NCI-H2107 treated with DMSO at 0.1 percent for 48 hours (cell line): ENCODE results near the gene BRCC3.

Experiments used
- DNase-seq: peaks from one replicate; lab custom pipeline; 2025; ENCODE audit not compliant: unreplicated experiment; lab: John Stamatoyannopoulos, UW

The BRCC3 gene

GRCh38 chrX:155070975-155071693 lies at the start of gene BRCC3, which contains the start of the genes CMC4 and MTCP1:
BRCC3 (plus strand) TSS chrX:155071508; CDS start chrX:155071528, 20 bp downstream.
CMC4 (minus strand) TSS chrX:155071136; CDS start chrX:155064023, 7,113 bp downstream.
MTCP1 (minus strand) TSS chrX:155071136; CDS start chrX:155066010, 5,126 bp downstream.
- DNase-seq = peak; percentile 70

GRCh38 chrX:155022585-155022984 lies 48.7 kb upstream of the BRCC3 start, which contains the start of gene F8:
F8 (minus strand) TSS chrX:155022723; CDS start chrX:155022552, 171 bp downstream.
- no peak for DNase-seq

GRCh38 chrX:155023907-155024833 lies 47.1 kb upstream of the BRCC3 start:
- no peak for DNase-seq

- no peak for DNase-seq
These were observed 44.9 kb upstream of the BRCC3 start for GRCh38 chrX:155026420-155026726.

GRCh38 chrX:155026727-155027508 lies 44.4 kb upstream of the BRCC3 start, which contains the start of gene FUNDC2:
FUNDC2 (plus strand) TSS chrX:155026844; CDS start chrX:155026939, 95 bp downstream.
- peak; percentile 91 for DNase-seq

GRCh38 chrX:155027509-155028066 lies 43.7 kb upstream of the BRCC3 start:
- DNase-seq = peak; percentile 75

- DNase-seq = no peak
These were observed 43.2 kb upstream of the BRCC3 start for GRCh38 chrX:155028129-155028528.

- no peak for DNase-seq
These were observed 42.4 kb upstream of the BRCC3 start for GRCh38 chrX:155028877-155029291.

- no peak for DNase-seq
These were observed 39.7 kb upstream of the BRCC3 start for GRCh38 chrX:155031657-155032056.

GRCh38 chrX:155035688-155036087 lies 35.6 kb upstream of the BRCC3 start:
- DNase-seq = no peak

- DNase-seq = no peak
These were observed 25.0 kb upstream of the BRCC3 start for GRCh38 chrX:155046129-155046810.

GRCh38 chrX:155046811-155047528 lies 24.3 kb upstream of the BRCC3 start:
- no peak for DNase-seq

GRCh38 chrX:155048977-155049619 lies 22.2 kb upstream of the BRCC3 start:
- no peak for DNase-seq

- DNase-seq = no peak
These were observed 18.4 kb upstream of the BRCC3 start for GRCh38 chrX:155052738-155053498.

GRCh38 chrX:155053656-155054055 lies 17.7 kb upstream of the BRCC3 start:
- DNase-seq = no peak

- no peak for DNase-seq
These were observed 17.1 kb upstream of the BRCC3 start for GRCh38 chrX:155054255-155054654.

- no peak for DNase-seq
These were observed 15.8 kb upstream of the BRCC3 start for GRCh38 chrX:155055494-155055893.

GRCh38 chrX:155056471-155056870 lies 14.8 kb upstream of the BRCC3 start:
- no peak for DNase-seq
